ENCODE results near the gene LAMB1. TPM values are rescaled to one million over a fixed set of nuclear protein-coding genes. Genes with fewer than 3 reads are reported as not detected.

Gene LAMB1
- total and polyA plus RNA-seq, 2 of the 13 experiments (the other 11 are each of a cell fraction or from before 2014, with no cell fraction given), result 109 to 124 TPM

GRCh38 chr7:108004220-108005142, 1.5 kb upstream of the LAMB1 start:
- H3K36me3 ChIP-seq (replicated peaks in 1 of 2; ENCODE audit: control insufficient read depth in 1 of 2, insufficient read depth in 2 of 2, low read length in 2 of 2), result no peaks in the 10 kb centered on the region
- H4K20me1 ChIP-seq (ENCODE audit: insufficient read depth, low read length), result no peaks in the 10 kb centered on the region
- H3K79me2 ChIP-seq (ENCODE audit: insufficient read depth, low read length), result peaks cover 13% of the 10 kb centered on the region
- CTCF ChIA-PET (ENCODE audit: low intra/inter-chr PET ratio, low total read pairs), result no interaction called here
- intact Hi-C loops (cut with micrococcal nuclease; ENCODE audit: unreplicated experiment), result loop anchor here (1.0 kb wide), 2 partner anchors 11 to 37 kb away; no protein-coding TSS in a partner anchor
- in situ Hi-C loops (cut with HindIII; ENCODE audit: extremely low pct_ligation_motif_present, low pct_unique_long_range_greater_than_20kb), result no loop called here
- H3K4me1 ChIP-seq (ENCODE audit: insufficient read depth, low read length), result peaks cover 86% of the 10 kb centered on the region
- POLR2A ChIA-PET, result interaction anchor here (0.7 to 4.1 kb wide), 9 partner anchors 8 to 77 kb away, joined by 3 to 49 read pairs (median 6); no protein-coding TSS in a partner anchor
- peak overlapping the region; percentile 59 for H2AFZ ChIP-seq (ENCODE audit: low read length)
- DNase-seq (ENCODE audit: low spot score) (peak; percentile 88), FAIRE-seq (peak; percentile 90), ATAC-seq (peak; percentile 84)
- H3K4me3 ChIP-seq (replicated peaks in 1 of 3; ENCODE audit: insufficient read depth in 1 of 3, low read depth in 2 of 3, low read length in 3 of 3), result peak overlapping the region; percentile 75 to 93 (median 85)
- peak overlapping the region; percentile 68 for H3K27ac ChIP-seq (ENCODE audit: extremely low read length, insufficient read depth, low read length)
- 0% methylated on average over 6 of the region's 13 CpGs for WGBS (ENCODE audit: low lambda C conversion rate)
- H3K27me3 ChIP-seq (ENCODE audit: control insufficient read depth in 1 of 2, insufficient read depth in 2 of 2, low read length in 2 of 2), result no peaks in the 10 kb centered on the region
- peak overlapping the region; percentile 88 for H3K4me2 ChIP-seq (ENCODE audit: low read depth, low read length)
- no peaks in the 10 kb centered on the region for H3K9me3 ChIP-seq (ENCODE audit: low read length)
- BruUV-seq (replicated peaks), result no TSS peak
- peak overlapping the region; percentile 81 for H3K9ac ChIP-seq (ENCODE audit: insufficient read depth, low read depth, low read length)
- TF ChIP-seq ZNF563 (CRISPR knock-in tag; IDR thresholded peaks at IDR 0.05), result no peak
- TF ChIP-seq ZNF550 (CRISPR knock-in tag; IDR thresholded peaks at IDR 0.05; ENCODE audit: borderline replicate concordance), result no peak
- TF ChIP-seq, protein P1, sequence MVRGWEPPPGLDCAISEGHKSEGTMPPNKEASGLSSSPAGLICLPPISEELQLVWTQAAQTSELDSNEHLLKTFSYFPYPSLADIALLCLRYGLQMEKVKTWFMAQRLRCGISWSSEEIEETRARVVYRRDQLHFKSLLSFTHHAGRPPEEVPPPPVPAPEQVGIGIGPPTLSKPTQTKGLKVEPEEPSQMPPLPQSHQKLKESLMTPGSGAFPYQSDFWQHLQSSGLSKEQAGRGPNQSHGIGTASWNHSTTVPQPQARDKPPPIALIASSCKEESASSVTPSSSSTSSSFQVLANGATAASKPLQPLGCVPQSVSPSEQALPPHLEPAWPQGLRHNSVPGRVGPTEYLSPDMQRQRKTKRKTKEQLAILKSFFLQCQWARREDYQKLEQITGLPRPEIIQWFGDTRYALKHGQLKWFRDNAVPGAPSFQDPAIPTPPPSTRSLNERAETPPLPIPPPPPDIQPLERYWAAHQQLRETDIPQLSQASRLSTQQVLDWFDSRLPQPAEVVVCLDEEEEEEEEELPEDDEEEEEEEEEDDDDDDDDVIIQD (CRISPR knock-in tag; IDR thresholded peaks at IDR 0.05; ENCODE audit: low read depth), result peak; percentile 75
- TF ChIP-seq, protein P2, sequence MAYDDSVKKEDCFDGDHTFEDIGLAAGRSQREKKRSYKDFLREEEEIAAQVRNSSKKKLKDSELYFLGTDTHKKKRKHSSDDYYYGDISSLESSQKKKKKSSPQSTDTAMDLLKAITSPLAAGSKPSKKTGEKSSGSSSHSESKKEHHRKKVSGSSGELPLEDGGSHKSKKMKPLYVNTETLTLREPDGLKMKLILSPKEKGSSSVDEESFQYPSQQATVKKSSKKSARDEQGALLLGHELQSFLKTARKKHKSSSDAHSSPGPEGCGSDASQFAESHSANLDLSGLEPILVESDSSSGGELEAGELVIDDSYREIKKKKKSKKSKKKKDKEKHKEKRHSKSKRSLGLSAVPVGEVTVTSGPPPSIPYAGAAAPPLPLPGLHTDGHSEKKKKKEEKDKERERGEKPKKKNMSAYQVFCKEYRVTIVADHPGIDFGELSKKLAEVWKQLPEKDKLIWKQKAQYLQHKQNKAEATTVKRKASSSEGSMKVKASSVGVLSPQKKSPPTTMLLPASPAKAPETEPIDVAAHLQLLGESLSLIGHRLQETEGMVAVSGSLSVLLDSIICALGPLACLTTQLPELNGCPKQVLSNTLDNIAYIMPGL (CRISPR knock-in tag; IDR thresholded peaks at IDR 0.05; ENCODE audit: borderline replicate concordance in 1 of 2, low read depth in 1 of 2), result 0 out of 4 replicates have a peak, but pooled peaks of 1 of the 2 experiments have one; percentile 29
- TF ChIP-seq, protein P3, sequence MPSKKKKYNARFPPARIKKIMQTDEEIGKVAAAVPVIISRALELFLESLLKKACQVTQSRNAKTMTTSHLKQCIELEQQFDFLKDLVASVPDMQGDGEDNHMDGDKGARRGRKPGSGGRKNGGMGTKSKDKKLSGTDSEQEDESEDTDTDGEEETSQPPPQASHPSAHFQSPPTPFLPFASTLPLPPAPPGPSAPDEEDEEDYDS (CRISPR knock-in tag; IDR thresholded peaks at IDR 0.05), result peak; percentile 46
- TF ChIP-seq FIP1L1 (IDR thresholded peaks at IDR 0.05; ENCODE audit: borderline replicate concordance, insufficient read depth, low read depth, low read length), result no peak
- TF ChIP-seq HDAC1 (CRISPR knock-in tag; IDR thresholded peaks at IDR 0.05), result peak; percentile 43; the same call in 1 of the 2 replicates
- TF ChIP-seq ZFP62 (CRISPR knock-in tag; IDR thresholded peaks at IDR 0.05), result no peak
- TF ChIP-seq TBP (CRISPR knock-in tag; IDR thresholded peaks at IDR 0.05), result no peak
- TF ChIP-seq AKNA (CRISPR knock-in tag; IDR thresholded peaks at IDR 0.05; ENCODE audit: borderline replicate concordance), result no peak
- TF ChIP-seq SIX4 (CRISPR knock-in tag; IDR thresholded peaks at IDR 0.05), result no peak
- peak; percentile 60 for TF ChIP-seq SAP130 (CRISPR knock-in tag; IDR thresholded peaks at IDR 0.05; ENCODE audit: low read depth)
- peak; percentile 96 for TF ChIP-seq ZNF124 (CRISPR knock-in tag; IDR thresholded peaks at IDR 0.05)
- no peak for TF ChIP-seq DPF2 (CRISPR knock-in tag; IDR thresholded peaks at IDR 0.05; ENCODE audit: borderline replicate concordance, low read depth)

All from HepG2 (cell line).